GM19351 (cell line): Measurements from ENCODE around the gene RFX1.

Experiments
- ATAC-seq: cut with Tn5 transposase; IDR thresholded peaks from one replicate; pipeline ENCODE4 v1.9.1; 2021; ENCODE audit warnings: mild to moderate bottlenecking, moderate library complexity; ENCODE audit not compliant: unreplicated experiment

The RFX1 gene

GRCh38 chr19:13914777-13915176 lies 91.3 kb downstream of the RFX1 start:
- no peak for ATAC-seq

- no peak for ATAC-seq
Observed at GRCh38 chr19:13913352-13913751, 92.8 kb downstream of the RFX1 start.
